HG03354 (cell line): ENCODE results near the gene RIC8B.
A peak's percentile ranks its signal among the peaks of the same experiment; 100 is the strongest.

Experiments used
- ATAC-seq: cut with Tn5 transposase; IDR thresholded peaks from one replicate; pipeline ENCODE4 v1.9.1; 2021; ENCODE audit warnings: mild to moderate bottlenecking; ENCODE audit not compliant: unreplicated experiment, poor library complexity, severe bottlenecking

RIC8B gene

DNA sequence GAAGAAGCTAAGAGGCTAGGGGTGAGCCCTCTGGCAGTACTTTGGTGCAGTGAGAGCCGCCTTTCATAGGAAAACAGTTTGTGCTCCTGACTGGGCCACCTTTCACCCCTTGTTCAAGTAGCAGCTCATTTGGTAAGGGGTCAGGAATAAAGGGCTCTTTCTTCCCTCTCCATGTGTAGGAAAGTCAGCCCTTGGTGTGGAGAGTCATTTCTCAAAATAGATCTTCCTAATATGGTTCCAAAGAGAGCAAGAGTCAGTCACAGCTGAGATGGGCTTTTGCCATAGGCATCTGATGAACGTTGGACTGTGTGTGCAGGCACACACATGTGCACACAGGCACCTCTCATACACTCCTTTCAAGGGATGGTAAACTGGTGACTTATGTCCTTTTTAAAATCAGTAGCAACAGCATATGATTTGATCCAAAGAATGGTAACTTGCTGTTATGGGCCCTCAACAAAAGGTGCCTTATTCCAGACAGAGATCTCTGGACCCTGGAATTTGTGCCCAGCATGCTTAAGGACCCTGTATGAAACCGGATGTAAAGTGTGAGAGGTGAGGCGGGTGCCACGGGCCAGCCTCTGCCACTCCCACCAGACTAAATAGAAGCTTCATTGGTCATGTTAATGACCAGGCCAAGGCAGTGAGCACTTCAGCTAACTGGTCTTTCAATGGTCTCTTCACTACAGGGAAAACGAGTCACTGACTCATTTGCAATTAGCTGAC, 16.7 kb upstream of the RIC8B start:
- no peak for ATAC-seq

DNA sequence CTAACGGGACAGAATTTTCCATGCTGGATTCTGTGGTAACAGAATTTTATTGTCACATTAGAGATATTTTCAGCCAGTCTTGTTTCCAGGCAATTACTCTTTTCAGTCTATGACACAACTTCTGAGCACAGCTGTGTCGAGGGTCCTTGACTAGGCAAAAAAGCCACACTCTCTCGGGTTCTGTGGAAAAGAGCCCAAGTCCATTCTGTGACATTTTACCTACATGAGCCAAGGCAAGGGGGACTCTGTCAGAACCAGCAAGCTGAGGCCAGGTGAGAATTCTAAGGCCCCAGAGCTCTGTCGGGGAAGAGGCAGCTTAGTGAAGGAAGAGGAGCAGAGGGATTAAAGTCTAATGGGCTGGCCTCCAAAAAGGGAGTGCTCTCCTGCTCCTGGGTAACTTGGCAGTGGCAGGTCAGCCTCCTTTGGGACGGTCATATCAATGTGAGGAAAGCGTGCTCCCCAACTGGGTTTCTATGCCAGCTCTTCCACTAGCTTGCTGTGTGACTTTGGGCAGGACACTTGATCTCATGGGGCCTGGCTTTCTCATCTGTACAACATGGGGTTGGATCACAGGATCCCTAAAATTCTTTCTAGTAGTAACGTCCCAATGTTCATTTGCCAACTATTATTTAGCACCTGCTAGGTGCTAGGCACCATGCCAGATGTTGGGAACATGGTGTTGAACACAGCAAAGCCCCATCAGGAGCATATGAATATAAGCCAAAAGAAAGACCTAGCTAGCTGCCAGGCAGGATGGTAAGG, 16.0 kb upstream of the RIC8B start:
- ATAC-seq: no peak

GRCh38 chr12:106759526-106760183, 14.8 kb upstream of the RIC8B start:
- no peak for ATAC-seq

DNA sequence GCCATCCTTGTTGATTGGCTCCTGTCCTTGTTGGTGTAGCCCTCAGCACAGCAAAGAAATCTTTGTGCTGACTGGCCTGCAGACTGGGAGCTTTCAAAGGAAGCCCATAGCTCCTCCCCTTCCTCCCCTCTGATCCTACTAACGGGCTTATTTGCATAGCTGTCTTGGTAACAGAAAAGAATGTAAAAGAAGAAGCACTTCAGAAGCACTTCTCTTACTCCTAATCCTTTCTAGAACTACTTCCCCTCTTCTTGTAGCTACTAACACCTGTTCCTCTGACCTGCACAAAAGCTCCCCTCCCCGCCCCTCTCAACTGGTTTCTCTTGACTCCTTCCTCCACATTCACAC, 14.3 kb upstream of the RIC8B start:
- peak; percentile 99 for ATAC-seq

DNA sequence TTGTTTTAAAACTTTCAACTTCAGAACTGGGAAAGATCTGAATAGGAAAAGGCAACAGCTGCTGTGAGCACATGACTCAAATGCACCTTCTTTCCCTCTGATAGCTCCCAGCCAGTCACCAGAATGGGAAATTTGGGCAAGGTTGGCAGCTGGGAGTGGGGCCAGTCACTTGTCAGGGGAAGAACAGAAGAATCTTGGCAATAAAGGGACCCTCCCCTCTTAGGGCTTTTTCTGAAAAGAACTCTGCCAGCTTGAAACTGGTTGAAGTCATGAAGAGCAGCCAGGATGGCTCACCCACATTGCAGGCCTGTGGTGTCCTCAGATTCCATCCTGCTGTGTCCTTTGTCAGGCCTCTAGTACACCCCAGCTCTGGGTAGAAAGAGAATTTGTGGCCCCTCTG, 10.3 kb upstream of the RIC8B start:
- no peak for ATAC-seq

DNA sequence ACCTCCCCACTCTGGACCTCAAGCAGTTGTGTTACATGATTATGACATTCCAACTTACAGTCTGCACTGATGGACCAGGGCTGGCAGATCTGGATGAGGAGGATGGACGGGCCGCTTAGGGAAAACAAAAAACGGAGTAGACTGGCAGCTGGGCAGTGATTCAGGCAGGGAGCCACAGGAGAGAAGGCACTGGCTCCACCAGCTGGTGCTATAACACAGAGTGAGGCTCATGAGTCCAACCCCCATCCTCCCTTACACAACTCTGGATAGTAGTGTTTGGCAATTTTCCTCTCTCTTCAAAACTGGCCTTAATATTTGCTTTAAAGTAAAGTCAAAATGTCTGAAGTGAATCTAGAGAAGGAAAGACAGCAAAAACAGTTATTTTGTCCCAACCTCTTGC, 9.7 kb upstream of the RIC8B start:
- no peak for ATAC-seq

DNA sequence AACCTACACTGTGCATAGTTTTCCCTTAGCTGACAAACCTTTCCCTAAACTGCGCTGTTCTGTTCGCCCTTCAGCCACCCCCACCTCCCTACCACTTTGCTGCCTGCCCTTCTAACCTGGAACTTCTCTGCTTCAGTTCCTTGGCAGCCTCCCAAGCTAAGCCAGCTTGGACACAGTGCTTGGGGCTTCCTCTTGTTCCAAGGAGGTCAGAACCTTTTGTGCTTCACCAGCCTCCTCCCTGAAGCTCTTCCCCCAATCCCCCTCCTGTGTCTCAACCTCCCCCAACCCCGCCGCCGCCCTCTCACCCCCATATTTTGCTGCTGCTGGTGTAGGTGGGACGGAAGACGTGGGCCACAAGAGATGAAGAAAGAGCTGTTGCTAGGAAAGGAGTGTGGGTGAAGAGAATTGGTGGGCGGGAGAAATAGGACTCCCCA, 8.1 kb upstream of the RIC8B start:
- ATAC-seq: no peak

DNA sequence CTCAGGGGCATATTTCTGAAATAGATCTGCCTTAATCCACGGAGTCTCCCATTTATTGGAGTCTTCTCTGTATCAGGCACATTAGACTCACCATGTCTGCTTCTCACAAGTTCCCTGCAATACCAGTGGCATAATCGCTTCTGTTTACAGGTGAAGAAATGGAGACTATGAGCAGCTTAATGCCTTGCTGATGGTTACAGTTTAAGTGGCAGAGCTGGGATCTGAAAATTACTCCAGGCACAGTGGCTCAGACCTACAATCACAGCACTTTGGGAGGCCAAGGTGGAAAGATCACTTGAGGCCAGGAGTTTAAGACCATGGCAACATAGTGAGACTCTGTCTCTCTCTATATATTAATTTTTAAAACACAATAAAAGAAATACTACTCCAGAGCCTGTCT, 7.3 kb upstream of the RIC8B start:
- no peak for ATAC-seq

- ATAC-seq: no peak
Observed at GRCh38 chr12:106767954-106768822, 6.3 kb upstream of the RIC8B start.

DNA sequence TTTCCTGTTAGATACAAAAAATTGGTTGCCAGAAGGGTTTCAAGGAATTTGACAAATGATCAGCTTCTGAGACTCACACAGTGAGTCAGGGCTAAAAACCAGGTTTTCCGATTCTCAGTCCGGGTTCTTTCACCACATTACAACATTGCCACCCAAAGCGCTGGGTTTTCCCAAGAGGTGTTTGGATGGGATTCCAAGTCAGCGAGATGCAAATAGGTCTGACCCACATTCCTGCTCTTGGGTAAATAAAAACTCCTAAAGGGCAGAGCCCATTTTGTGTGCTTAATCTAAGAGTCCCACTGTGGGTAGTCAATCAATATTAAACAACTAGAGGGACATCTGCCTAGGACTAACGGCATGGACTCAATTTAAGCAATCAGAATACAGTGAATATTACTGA, 5.4 kb upstream of the RIC8B start:
- ATAC-seq: no peak

GRCh38 chr12:106769546-106769945, 4.9 kb upstream of the RIC8B start:
- ATAC-seq: no peak

GRCh38 chr12:106771425-106771824, 3.1 kb upstream of the RIC8B start:
- no peak for ATAC-seq

DNA sequence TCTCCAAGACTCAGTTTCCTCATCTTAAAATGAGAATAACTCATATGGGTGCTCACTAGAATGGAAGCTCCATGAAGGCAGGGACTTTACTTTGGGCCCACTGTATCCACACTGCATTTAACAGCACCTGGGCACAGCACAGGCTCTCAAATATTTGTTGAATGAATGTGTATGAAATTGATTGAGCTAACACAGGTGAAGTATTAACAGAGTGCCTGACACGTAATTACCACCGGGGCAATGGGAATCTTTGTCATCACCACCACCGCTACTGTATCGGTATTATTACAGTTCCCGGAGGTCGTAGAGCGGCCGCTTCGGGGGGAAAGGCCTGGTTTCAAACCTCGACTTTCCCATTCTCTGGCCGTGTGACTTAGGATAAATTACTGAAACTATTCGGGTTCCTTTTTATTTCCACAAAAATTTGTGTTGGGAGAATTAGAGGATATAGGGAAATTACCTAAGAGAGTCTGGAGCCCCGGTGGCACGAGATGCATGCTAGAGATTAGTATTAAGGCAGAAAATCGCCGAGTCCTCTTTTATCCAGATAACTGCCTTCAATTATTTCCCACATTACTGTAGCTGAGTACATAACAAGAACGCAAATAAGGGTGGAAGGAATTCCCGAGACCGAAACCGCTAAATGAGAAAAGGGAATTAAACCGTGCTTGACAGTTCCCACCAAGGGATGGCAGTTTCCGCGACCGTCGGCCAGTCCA, 1.0 kb upstream of the RIC8B start:
- ATAC-seq: no peak

GRCh38 chr12:106774808-106775524, 484 bp downstream of the RIC8B start:
- no peak for ATAC-seq

DNA sequence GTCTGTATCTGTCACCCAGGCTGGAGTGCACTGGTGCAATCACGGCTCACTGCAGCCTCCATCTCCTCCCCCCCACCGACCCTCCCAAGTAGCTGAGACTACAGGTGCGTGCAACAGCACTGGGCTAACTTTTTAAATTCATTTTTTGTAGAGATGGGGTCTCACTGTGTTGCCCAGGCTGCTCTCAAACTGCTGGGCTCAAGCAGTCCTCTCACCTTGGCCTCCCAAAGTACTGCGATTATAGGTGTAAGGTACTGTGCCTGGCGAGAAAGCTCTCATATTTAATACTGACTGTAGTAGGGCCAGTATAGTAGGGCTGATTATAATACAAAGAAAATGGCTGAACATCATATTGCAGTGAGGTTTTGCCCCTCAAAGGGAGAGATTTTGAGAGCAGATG, 2.4 kb downstream of the RIC8B start:
- ATAC-seq: no peak

- ATAC-seq: no peak
Observed at GRCh38 chr12:106780010-106780631, 5.6 kb downstream of the RIC8B start.

DNA sequence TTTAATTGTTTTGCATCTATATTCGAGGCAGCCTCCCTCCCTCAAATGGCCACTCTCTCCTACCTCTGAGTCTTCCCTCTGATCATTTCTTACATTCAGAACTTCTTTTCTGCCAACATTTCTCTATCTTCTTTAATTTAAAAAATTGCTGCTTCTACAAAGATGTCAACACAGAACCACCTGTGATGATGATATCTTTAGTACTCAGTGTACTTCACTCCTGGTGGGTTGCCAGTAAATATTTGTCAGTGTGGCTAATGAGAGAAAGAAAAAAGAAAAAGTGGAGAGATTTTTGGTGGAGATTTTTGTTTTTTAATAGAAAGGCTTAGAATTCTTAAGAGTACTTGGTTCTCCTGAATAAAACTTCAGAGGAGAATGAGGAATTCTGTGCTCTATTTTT, 8.1 kb downstream of the RIC8B start:
- no peak for ATAC-seq

DNA sequence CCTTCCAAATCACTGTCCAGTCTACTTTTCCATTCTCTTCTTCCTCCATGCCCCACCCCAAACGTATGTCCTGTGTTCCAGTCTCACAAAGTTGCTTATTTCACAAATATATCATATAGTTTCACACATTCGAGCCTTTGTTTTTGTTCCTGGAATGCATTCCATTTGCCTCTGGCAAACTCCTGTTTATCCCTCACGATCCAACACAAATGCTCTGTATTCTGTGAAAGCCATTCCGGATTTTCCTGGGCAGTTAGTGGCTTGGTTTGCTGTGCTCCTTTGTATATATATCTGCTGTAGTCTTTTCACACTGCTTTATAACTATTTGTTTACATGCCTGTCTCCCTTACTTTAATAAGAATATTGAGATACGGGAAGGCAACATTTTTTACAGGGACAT, 9.0 kb downstream of the RIC8B start:
- ATAC-seq: no peak
